Stimulated activated CD8-positive, alpha-beta memory T cell treated with anti-CD3 and anti-CD28 coated beads, Interleukin-15, amount 100 ng/mL, for 4 hours (primary cell): ENCODE data around the gene CHPF2.

Source experiments
- DNase-seq, 2 donors: peaks; one replicate each; pipeline ENCODE4 v3.0.0-alpha.2; 2020; ENCODE audit warnings: low read depth in 2 of 2

The CHPF2 gene

GRCh38 chr7:151246851-151247580, 14.7 kb downstream of the CHPF2 start:
- DNase-seq: no peak

- no peak for DNase-seq
Measured at GRCh38 chr7:151247611-151248345, 15.5 kb downstream of the CHPF2 start.

- DNase-seq: no peak
Measured at GRCh38 chr7:151248346-151249033, 16.2 kb downstream of the CHPF2 start, which contains the start of gene SMARCD3. Gene SMARCD3 (minus strand): TSS chr7:151248694. CDS start chr7:151248562, 132 bp downstream.

GRCh38 chr7:151249034-151249731, 16.9 kb downstream of the CHPF2 start:
- DNase-seq: no peak

- no peak for DNase-seq
Measured at GRCh38 chr7:151249732-151250072, 17.4 kb downstream of the CHPF2 start.

GRCh38 chr7:151250181-151251132, 18.2 kb downstream of the CHPF2 start:
- no peak for DNase-seq

- no peak for DNase-seq
Measured at GRCh38 chr7:151251328-151251688, 19.0 kb downstream of the CHPF2 start.

- no peak for DNase-seq
Measured at GRCh38 chr7:151251689-151252560, 19.6 kb downstream of the CHPF2 start.

- DNase-seq: no peak
Measured at GRCh38 chr7:151252561-151252835, 20.2 kb downstream of the CHPF2 start.

GRCh38 chr7:151252961-151253711, 20.9 kb downstream of the CHPF2 start:
- DNase-seq: no peak

GRCh38 chr7:151254316-151254715, 22.0 kb downstream of the CHPF2 start:
- no peak for DNase-seq

- no peak for DNase-seq
Measured at GRCh38 chr7:151254851-151255250, 22.6 kb downstream of the CHPF2 start.

GRCh38 chr7:151255390-151255789, 23.1 kb downstream of the CHPF2 start:
- DNase-seq: no peak

GRCh38 chr7:151256410-151257045, 24.2 kb downstream of the CHPF2 start:
- no peak for DNase-seq

- no peak for DNase-seq
Measured at GRCh38 chr7:151257990-151258389, 25.7 kb downstream of the CHPF2 start.

GRCh38 chr7:151260471-151260870, 28.2 kb downstream of the CHPF2 start:
- DNase-seq: no peak

GRCh38 chr7:151260883-151261282, 28.6 kb downstream of the CHPF2 start:
- no peak for DNase-seq

GRCh38 chr7:151261529-151261928, 29.2 kb downstream of the CHPF2 start:
- no peak for DNase-seq

GRCh38 chr7:151264615-151265014, 32.3 kb downstream of the CHPF2 start:
- DNase-seq: no peak
